ENCODE measurements around the gene BLM.

DNA sequence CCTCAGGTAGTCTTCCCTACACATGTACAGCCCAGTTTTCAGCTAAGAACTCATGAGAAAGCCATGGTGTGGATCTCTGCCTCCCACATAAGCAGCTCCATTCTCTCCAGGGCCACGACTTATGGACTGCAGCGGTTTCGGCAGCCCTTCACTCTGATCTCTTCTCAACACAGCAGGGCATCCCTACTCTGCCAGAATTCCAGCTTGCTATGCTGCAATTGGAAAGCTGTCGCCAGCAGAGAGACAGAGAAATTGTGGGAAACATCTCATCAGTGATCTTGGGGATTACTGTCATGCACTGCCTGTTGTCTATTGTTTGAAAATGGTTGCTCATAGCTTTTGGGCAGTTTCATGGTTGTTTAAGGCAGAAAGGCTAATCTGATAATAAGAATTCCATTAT, 11.9 kb upstream of the BLM start:
- no peak for TF ChIP-seq EZH2 (IDR thresholded peaks at IDR 0.05; ENCODE audit: low read length, missing control alignments)
- no peak for TF ChIP-seq CTCF (conservative IDR thresholded peaks at IDR 0.05 in 1 of 2, IDR thresholded peaks at IDR 0.05 in 1 of 2; ENCODE audit: low read depth in 1 of 2, low read length in 2 of 2)
